HepG2 (cell line): ENCODE measurements around the gene HPS4. TPM values are rescaled to one million over a fixed set of nuclear protein-coding genes. Genes with fewer than 3 reads are reported as not detected.

Experiments used
- ATAC-seq: fragments of 200-7000 bp; cut with Tn5 transposase; 3 replicates; pipeline ENCODE4 v1.9.1; 2020; ENCODE audit warnings: mild to moderate bottlenecking, moderate library complexity
- BruUV-seq: library from RNA; stranded (reverse); fragments of 400-500 nt; replicated peaks from 2 replicates; lab custom pipeline; 2021; lab: Mats Ljungman, UMichigan
- CTCF ChIA-PET: fragments of 300-600 bp; formaldehyde crosslinking; extraction: SDS; loops from one replicate; lab custom pipeline; 2021; ENCODE audit warnings: low total read pairs, inconsistent platforms, low intra/inter-chr PET ratio; lab: Yijun Ruan, JAX
- POLR2A ChIA-PET: fragments of 350-600 bp; sonication (Branson Sonifier 250); formaldehyde crosslinking; loops from one replicate; lab custom pipeline; 2020; ENCODE audit warnings: antibody characterized with exemption, inconsistent platforms; lab: Yijun Ruan, JAX
- DNase-seq: peaks from one replicate; pipeline ENCODE4 v3.0.0-alpha.2; 2015; ENCODE audit warnings: low spot score
- FAIRE-seq: peaks from 3 replicates; lab custom pipeline; 2011; peaks lifted over from hg19 to GRCh38; lab: Jason Lieb, UNC
- H2AFZ ChIP-seq: one replicate; pipeline ENCODE4 v1.6.1; 2011; ENCODE audit warnings: low read length, inconsistent platforms
- H3K27ac ChIP-seq: fragments of 300-600 bp; 3 replicates; pipeline ENCODE4 v1.8.0; 2011; ENCODE audit warnings: mixed run types, mild to moderate bottlenecking, mixed read lengths, low read length, inconsistent platforms; ENCODE audit not compliant: insufficient read depth; ENCODE audit errors: extremely low read length
- H3K27me3 ChIP-seq, 2 experiments: fragments of 200-600 bp in 1 of 2; 2 replicates in 1 of 2; 3 replicates in 1 of 2; pipeline versions ENCODE4 v1.6.0 to v1.8.0; 2011; ENCODE audit warnings: low read length in 2 of 2, mild to moderate bottlenecking in 2 of 2, moderate library complexity in 2 of 2, inconsistent platforms in 1 of 2; ENCODE audit not compliant: insufficient read depth in 2 of 2, control insufficient read depth in 1 of 2
- H3K36me3 ChIP-seq, 2 experiments: fragments of 200-600 bp in 1 of 2; replicated peaks in 1 of 2; 2 replicates in 1 of 2; 3 replicates in 1 of 2; pipeline versions ENCODE4 v1.5.1 to v1.8.0; 2011; ENCODE audit warnings: low read length in 2 of 2, inconsistent platforms in 1 of 2; ENCODE audit not compliant: insufficient read depth in 2 of 2, control insufficient read depth in 1 of 2
- H3K4me1 ChIP-seq: 2 replicates; pipeline ENCODE4 v1.5.1; 2012; ENCODE audit warnings: low read length, inconsistent platforms; ENCODE audit not compliant: insufficient read depth
- H3K4me2 ChIP-seq: 2 replicates; pipeline ENCODE4 v1.6.0; 2011; ENCODE audit warnings: low read depth, low read length, inconsistent platforms
- H3K4me3 ChIP-seq, 3 experiments: fragments of 200-600 bp in 1 of 3; sonication (generic), shearing (Covaris generic) in 1 of 3; replicated peaks in 1 of 3; 2 replicates each; pipeline ENCODE4 v1.5.1; 2011 to 2016; ENCODE audit warnings: low read length in 3 of 3, inconsistent platforms in 2 of 3, low read depth in 2 of 3, mild to moderate bottlenecking in 2 of 3, control low read depth in 1 of 3, mixed read lengths in 1 of 3; ENCODE audit not compliant: insufficient read depth in 1 of 3
- H3K79me2 ChIP-seq: one replicate; pipeline ENCODE4 v1.6.1; 2011; ENCODE audit warnings: low read length, inconsistent platforms; ENCODE audit not compliant: insufficient read depth
- H3K9ac ChIP-seq: 2 replicates; pipeline ENCODE4 v1.6.0; 2011; ENCODE audit warnings: mild to moderate bottlenecking, low read depth, low read length, inconsistent platforms; ENCODE audit not compliant: insufficient read depth
- H3K9me3 ChIP-seq: 2 replicates; pipeline ENCODE4 v1.5.1; 2012; ENCODE audit warnings: mild to moderate bottlenecking, low read length
- H4K20me1 ChIP-seq: 2 replicates; pipeline ENCODE4 v1.6.0; 2011; ENCODE audit warnings: inconsistent platforms, mild to moderate bottlenecking, low read length, moderate library complexity; ENCODE audit not compliant: insufficient read depth
- GATAD1 ChIP-seq: IDR thresholded peaks from 2 replicates; pipeline ENCODE4 v1.6.1; 2016; ENCODE audit warnings: missing genetic modification reagents, missing compliant biosample characterization
- POLR2A ChIP-seq, 2 experiments: IDR thresholded peaks; 2 replicates each; pipeline ENCODE4 v1.6.1; 2011; ENCODE audit warnings: low read depth in 2 of 2, low read length in 2 of 2, mild to moderate bottlenecking in 1 of 2, moderate library complexity in 1 of 2; ENCODE audit not compliant: insufficient read depth in 1 of 2
- SATB2 ChIP-seq: sonication (generic); formaldehyde crosslinking; IDR thresholded peaks from 2 replicates; pipeline ENCODE4 v1.5.0; 2020; ENCODE audit warnings: missing genetic modification reagents
- SMYD3 ChIP-seq: sonication (generic); formaldehyde crosslinking; IDR thresholded peaks from 2 replicates; pipeline ENCODE4 v1.8.1; 2023; ENCODE audit warnings: mild to moderate bottlenecking, missing genetic modification reagents
- TOPORS ChIP-seq: sonication (generic); formaldehyde crosslinking; IDR thresholded peaks from 2 replicates; pipeline ENCODE4 v1.8.0; 2023; ENCODE audit warnings: mild to moderate bottlenecking, missing genetic modification reagents
- ZNF549 ChIP-seq: sonication (generic); formaldehyde crosslinking; IDR thresholded peaks from 2 replicates; pipeline ENCODE4 v1.5.0; 2020; ENCODE audit warnings: missing genetic modification reagents
- WGBS: methylation state at CpG from one replicate; pipeline ENCODE4 v1.1.6; 2017; ENCODE audit warnings: low lambda C conversion rate; 5-methylcytosine and 5-hydroxymethylcytosine counted together
- in situ Hi-C: cut with HindIII; loops from 2 replicates; pipeline ENCODE4 v1.10.0; 2017; ENCODE audit warnings: low pct_unique_long_range_greater_than_20kb; ENCODE audit not compliant: extremely low pct_ligation_motif_present
- intact Hi-C: fragments of 100-400 bp; cut with micrococcal nuclease; formaldehyde crosslinking; loops from one replicate; pipeline ENCODE4 v1.10.0; 2022; ENCODE audit not compliant: unreplicated experiment
- polyA plus RNA-seq, 8 experiments: library from polyadenylated mRNA; depleted of rRNA in 3 of 8; stranded (reverse) in 7 of 8; unstranded in 1 of 8; fragments of >200 nt; fragmentation: Illumina TruSeq in 4 of 8; extraction: Trizol in 4 of 8; gene quantifications; 2 replicates each; pipeline versions ENCODE4 v1.2.1 to v1.2.3, GENCODE V29; 2011 to 2016; ENCODE audit warnings: low read depth in 4 of 8, missing spikeins in 1 of 8, mixed read lengths in 1 of 8; ENCODE audit not compliant: insufficient read depth in 1 of 8
- total RNA-seq, 5 experiments: library from RNA; depleted of rRNA; stranded (reverse); fragments of >200 nt; fragmentation: Illumina TruSeq; extraction: Trizol; gene quantifications; 2 replicates each; pipeline ENCODE4 v1.2.3, GENCODE V29; 2016; ENCODE audit warnings: low read depth in 1 of 5
- TF ChIP-seq, protein P1 (sequence below): fragments of 450-650 bp; IDR thresholded peaks from 2 replicates; pipeline ENCODE4 v1.6.1; 2016
- TF ChIP-seq, protein P2 (sequence below): sonication (generic); formaldehyde crosslinking; IDR thresholded peaks from 2 replicates; pipeline ENCODE4 v1.4.0; 2020; ENCODE audit warnings: missing genetic modification reagents
- TF ChIP-seq, protein P3 (sequence below): sonication (generic); formaldehyde crosslinking; IDR thresholded peaks from 2 replicates; pipeline ENCODE4 v1.4.0; 2020; ENCODE audit warnings: missing genetic modification reagents

Gene HPS4
- total and polyA plus RNA-seq, 2 of the 13 experiments (the other 11 are each of a cell fraction or from before 2014, with no cell fraction given) = 27.4 to 34.0 TPM

DNA sequence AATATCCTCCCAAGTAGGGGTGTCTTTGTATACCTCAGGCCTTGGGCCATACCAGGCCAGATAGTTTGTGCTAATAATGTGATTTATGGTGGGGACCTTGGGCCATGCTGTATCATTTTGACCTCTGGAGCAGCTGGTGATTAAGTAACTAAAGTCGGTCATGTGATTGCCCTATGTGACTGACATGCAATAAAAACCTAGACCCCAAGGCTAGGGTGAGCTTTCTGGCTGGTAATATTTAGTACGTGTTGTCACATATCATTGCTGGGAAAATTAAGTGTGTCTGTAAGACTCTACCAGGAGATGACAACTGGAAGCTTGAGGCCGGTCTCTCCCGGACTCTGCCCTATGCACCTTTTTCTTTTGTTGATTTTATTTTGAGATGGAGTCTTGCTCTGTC is 41.3 kb upstream of the HPS4 start:
- CTCF ChIA-PET = no interaction called here
- Histone ChIP-seq H3K9ac (no peak overlapping the region), H3K4me3 (no peak overlapping the region)

DNA sequence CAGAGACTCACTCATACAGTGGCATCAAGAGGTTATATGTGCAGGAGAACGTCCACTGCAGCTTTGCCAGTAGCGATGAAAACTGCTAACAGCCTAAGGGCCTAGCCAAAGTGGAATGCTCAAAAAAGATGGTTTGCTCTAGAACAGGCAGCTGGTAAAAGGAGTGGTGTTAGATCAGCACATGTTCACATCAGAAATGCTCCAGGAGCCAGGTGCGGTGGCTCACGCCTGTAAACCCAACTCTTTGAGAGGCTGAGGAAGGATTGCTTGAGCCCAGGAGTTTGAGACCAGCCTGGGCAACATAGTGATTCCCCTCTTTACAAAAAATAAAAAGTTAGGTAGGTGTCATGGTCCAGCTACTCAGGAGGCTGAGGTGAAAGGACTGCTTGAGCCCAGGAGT is 39.0 kb upstream of the HPS4 start:
- no peaks in the 10 kb centered on the region for H3K79me2 ChIP-seq
- intact Hi-C loops = no loop called here
- WGBS = 98% methylated on average over 4 of the region's 4 CpGs
- BruUV-seq = no TSS peak
- ChIA-PET POLR2A (no interaction called here), CTCF (no interaction called here)
- no peak for TF ChIP-seq SATB2
- TF ChIP-seq, protein P1, sequence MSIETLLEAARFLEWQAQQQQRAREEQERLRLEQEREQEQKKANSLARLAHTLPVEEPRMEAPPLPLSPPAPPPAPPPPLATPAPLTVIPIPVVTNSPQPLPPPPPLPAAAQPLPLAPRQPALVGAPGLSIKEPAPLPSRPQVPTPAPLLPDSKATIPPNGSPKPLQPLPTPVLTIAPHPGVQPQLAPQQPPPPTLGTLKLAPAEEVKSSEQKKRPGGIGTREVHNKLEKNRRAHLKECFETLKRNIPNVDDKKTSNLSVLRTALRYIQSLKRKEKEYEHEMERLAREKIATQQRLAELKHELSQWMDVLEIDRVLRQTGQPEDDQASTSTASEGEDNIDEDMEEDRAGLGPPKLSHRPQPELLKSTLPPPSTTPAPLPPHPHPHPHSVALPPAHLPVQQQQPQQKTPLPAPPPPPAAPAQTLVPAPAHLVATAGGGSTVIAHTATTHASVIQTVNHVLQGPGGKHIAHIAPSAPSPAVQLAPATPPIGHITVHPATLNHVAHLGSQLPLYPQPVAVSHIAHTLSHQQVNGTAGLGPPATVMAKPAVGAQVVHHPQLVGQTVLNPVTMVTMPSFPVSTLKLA = peak; percentile 28; the same call in 1 of the 2 replicates
- no peak for TF ChIP-seq GATAD1
- TF ChIP-seq, protein P2, sequence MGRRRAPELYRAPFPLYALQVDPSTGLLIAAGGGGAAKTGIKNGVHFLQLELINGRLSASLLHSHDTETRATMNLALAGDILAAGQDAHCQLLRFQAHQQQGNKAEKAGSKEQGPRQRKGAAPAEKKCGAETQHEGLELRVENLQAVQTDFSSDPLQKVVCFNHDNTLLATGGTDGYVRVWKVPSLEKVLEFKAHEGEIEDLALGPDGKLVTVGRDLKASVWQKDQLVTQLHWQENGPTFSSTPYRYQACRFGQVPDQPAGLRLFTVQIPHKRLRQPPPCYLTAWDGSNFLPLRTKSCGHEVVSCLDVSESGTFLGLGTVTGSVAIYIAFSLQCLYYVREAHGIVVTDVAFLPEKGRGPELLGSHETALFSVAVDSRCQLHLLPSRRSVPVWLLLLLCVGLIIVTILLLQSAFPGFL (CRISPR knock-in tag) = no peak
- no peaks in the 10 kb centered on the region for H3K27me3 ChIP-seq
- no peak overlapping the region for H2AFZ ChIP-seq
- DNase-seq (no peak), FAIRE-seq (no peak), ATAC-seq (no peak)
- no peak overlapping the region for H3K4me3 ChIP-seq
- peaks cover 1 to 2% of the 10 kb centered on the region in 2 experiments; a peak in 1 of 5 replicates for H3K36me3 ChIP-seq
- peaks cover 15% of the 10 kb centered on the region for H3K4me1 ChIP-seq
- no peak overlapping the region for H3K4me2 ChIP-seq
- H4K20me1 ChIP-seq = no peaks in the 10 kb centered on the region
- no peak overlapping the region for H3K9ac ChIP-seq
- H3K27ac ChIP-seq = no peak overlapping the region
- in situ Hi-C loops = no loop called here
- no peaks in the 10 kb centered on the region for H3K9me3 ChIP-seq

More for the DNA sequence above, 41.3 kb upstream of the HPS4 start:
- intact Hi-C loops = no loop called here
- Histone ChIP-seq H4K20me1 (no peaks in the 10 kb centered on the region), H3K27me3 (no peaks in the 10 kb centered on the region), H3K9me3 (no peaks in the 10 kb centered on the region), H3K36me3 (peaks cover 1 to 10% of the 10 kb centered on the region in 2 experiments; a peak in 2 of 5 replicates), H3K79me2 (no peaks in the 10 kb centered on the region), H3K4me1 (no peaks in the 10 kb centered on the region), H2AFZ (no peak overlapping the region), H3K27ac (no peak overlapping the region), H3K4me2 (no peak overlapping the region)
- POLR2A ChIA-PET = interaction anchor here (0.8 kb wide), 1 partner anchor 41 kb away, joined by 3 read pairs; the partner anchor contains the start of genes HPS4 and SRRD
- TF ChIP-seq TOPORS (CRISPR knock-in tag) = no peak
- no peak for TF ChIP-seq SMYD3
- no peak for TF ChIP-seq POLR2A (IDR thresholded peaks at IDR 0.05; ENCODE audit: insufficient read depth in 1 of 2, low read depth in 2 of 2, low read length in 2 of 2)
- TF ChIP-seq, protein P3, sequence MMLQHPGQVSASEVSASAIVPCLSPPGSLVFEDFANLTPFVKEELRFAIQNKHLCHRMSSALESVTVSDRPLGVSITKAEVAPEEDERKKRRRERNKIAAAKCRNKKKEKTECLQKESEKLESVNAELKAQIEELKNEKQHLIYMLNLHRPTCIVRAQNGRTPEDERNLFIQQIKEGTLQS (CRISPR knock-in tag) = no peak
- TF ChIP-seq ZNF549 (CRISPR knock-in tag) = no peak
- no peak for ATAC-seq
- BruUV-seq = no TSS peak
- no peak for FAIRE-seq
- in situ Hi-C loops = no loop called here
- WGBS = 86% methylated on average over 4 of the region's 4 CpGs
- DNase-seq = no peak
